AG09319 (cell line): ENCODE measurements around the gene AMN1.
"Not testable (repeated sequence)": the region's sequence is repeated elsewhere in the genome, so short reads cannot be mapped to it uniquely, and the experiment has no call there.

Experiments used
- DNase-seq: peaks from one replicate; pipeline ENCODE4 v3.0.0-alpha.2; 2010; ENCODE audit warnings: low read depth; ENCODE audit errors: extremely low read depth
- CTCF ChIP-seq: IDR thresholded peaks from 2 replicates; pipeline ENCODE4 v1.5.1; 2011; ENCODE audit warnings: low read depth, mild to moderate bottlenecking, inconsistent platforms, low read length, moderate library complexity

Gene AMN1

GRCh38 chr12:31687101-31687527, 41.7 kb downstream of the AMN1 start:
- no peak for DNase-seq
- TF ChIP-seq CTCF = no peak

DNA sequence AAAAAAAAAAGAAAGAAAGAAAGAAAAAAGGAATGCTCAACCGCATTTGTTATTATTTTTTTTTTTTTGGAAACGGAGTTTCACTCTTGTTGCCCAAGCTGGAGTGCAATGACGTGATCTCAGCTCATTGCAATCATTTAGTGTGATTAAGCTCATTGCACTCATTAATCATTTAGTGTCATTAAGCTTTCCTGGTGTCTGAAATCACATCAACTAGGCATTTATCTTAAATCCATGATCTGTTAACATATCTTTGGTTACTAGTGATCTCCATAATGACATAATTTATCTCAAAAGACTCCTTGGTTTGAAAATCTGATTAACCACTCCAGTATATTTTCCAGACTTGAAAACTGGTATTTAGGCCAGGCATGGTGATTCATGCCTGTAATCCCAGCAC, 43.0 kb downstream of the AMN1 start:
- no peak for DNase-seq
- TF ChIP-seq CTCF = no peak

GRCh38 chr12:31682136-31682962, 46.5 kb downstream of the AMN1 start:
- peak; percentile 28 for DNase-seq
- TF ChIP-seq CTCF = peak; percentile 56

DNA sequence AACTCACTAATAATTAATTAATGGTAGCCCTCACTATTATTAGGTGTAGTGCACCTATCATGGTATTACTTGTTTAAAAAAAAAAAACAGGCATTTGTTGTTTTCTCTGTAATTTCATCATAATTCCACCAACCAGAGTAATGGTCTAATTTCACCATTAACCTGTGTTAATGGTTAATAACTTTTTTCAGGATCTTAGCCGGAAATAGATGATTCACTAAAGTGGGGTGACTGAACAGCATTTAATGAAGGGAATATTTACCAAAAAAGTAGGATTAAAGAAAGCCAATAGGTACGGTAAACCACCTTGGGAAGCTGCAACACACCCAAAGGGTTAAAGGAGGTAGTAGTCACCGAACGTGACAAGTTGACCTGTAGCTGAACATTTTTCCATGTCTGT, 56.3 kb downstream of the AMN1 start:
- TF ChIP-seq CTCF = no peak

DNA sequence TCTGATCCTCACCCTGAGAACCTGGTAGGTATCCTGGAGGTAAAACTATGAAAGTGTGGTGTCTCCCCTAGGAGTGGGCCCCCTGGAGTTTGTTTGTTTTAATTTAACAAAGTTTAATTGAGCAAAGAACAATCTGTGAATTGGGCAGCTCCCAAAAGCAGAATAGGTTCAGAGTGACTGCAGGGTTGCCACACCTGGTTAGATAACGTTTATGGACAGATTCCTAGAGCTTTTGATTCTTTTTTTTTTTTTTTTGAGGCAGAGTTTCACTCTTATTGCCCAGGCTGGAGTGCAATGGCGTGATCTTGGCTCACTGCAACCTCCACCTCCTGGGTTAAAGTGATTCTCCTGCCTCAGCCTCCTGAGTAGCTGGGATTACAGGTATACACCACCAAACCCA, 59.2 kb downstream of the AMN1 start:
- not testable (repeated sequence) for DNase-seq

More for the DNA sequence above, 56.3 kb downstream of the AMN1 start:
- DNase-seq = no peak

GRCh38 chr12:31669020-31669419, 59.8 kb downstream of the AMN1 start:
- TF ChIP-seq CTCF = no peak
- no peak for DNase-seq

GRCh38 chr12:31664038-31664437, 64.8 kb downstream of the AMN1 start:
- TF ChIP-seq CTCF = no peak
- DNase-seq = no peak

DNA sequence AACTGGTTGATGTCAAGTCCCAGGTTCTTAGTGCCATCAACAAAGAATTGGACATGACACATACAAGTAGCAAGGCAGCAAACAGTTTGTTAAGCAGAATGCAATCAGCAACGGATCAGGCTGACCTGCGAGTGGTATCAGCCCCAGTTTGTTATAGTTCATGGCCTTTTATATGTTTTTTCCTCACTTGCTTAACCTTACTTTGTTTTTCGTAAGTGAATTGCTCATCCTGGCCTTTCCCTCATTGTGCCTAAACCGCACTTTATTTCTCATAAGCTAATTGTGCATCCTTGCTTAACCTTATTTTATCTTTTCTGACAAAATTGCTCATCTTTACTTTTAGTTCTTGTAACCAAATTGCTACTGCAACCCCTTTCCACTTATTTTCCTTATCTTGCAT, 65.2 kb downstream of the AMN1 start:
- TF ChIP-seq CTCF = no peak
- DNase-seq = no peak
